GM21526 (cell line): ENCODE results near the gene WWC1.

Source experiments
- ATAC-seq: cut with Tn5 transposase; IDR thresholded peaks from one replicate; pipeline ENCODE4 v1.9.1; 2021; ENCODE audit warnings: moderate library complexity; ENCODE audit not compliant: unreplicated experiment, low FRiP score

WWC1 gene

GRCh38 chr5:168359820-168360460 lies 68.5 kb downstream of the WWC1 start:
- no peak for ATAC-seq

GRCh38 chr5:168360521-168361285 lies 69.3 kb downstream of the WWC1 start:
- ATAC-seq: no peak

GRCh38 chr5:168362097-168362885 lies 70.8 kb downstream of the WWC1 start:
- no peak for ATAC-seq

- no peak for ATAC-seq
Observed at GRCh38 chr5:168364151-168364661, 72.8 kb downstream of the WWC1 start.

- no peak for ATAC-seq
Observed at GRCh38 chr5:168364750-168365550, 73.5 kb downstream of the WWC1 start.

- ATAC-seq: no peak
Observed at GRCh38 chr5:168365581-168366081, 74.2 kb downstream of the WWC1 start.

GRCh38 chr5:168366116-168366515 lies 74.7 kb downstream of the WWC1 start:
- ATAC-seq: no peak

GRCh38 chr5:168368854-168369253 lies 77.4 kb downstream of the WWC1 start:
- no peak for ATAC-seq

- no peak for ATAC-seq
Observed at GRCh38 chr5:168370831-168371230, 79.4 kb downstream of the WWC1 start.

- ATAC-seq: peak; percentile 86
Observed at GRCh38 chr5:168372356-168372946, 81.0 kb downstream of the WWC1 start.

- ATAC-seq: no peak
Observed at GRCh38 chr5:168374532-168374931, 83.1 kb downstream of the WWC1 start.

- no peak for ATAC-seq
Observed at GRCh38 chr5:168375214-168375613, 83.8 kb downstream of the WWC1 start.

- ATAC-seq: no peak
Observed at GRCh38 chr5:168377525-168377924, 86.1 kb downstream of the WWC1 start.

- ATAC-seq: no peak
Observed at GRCh38 chr5:168378741-168379140, 87.3 kb downstream of the WWC1 start.

- no peak for ATAC-seq
Observed at GRCh38 chr5:168382421-168382820, 91.0 kb downstream of the WWC1 start.

- no peak for ATAC-seq
Observed at GRCh38 chr5:168390491-168390890, 99.0 kb downstream of the WWC1 start.

GRCh38 chr5:168393773-168394172 lies 102.3 kb downstream of the WWC1 start:
- ATAC-seq: no peak

- no peak for ATAC-seq
Observed at GRCh38 chr5:168400429-168401220, 109.2 kb downstream of the WWC1 start.

- no peak for ATAC-seq
Observed at GRCh38 chr5:168401226-168401625, 109.8 kb downstream of the WWC1 start.
